ENCODE measurements around the gene KRT15. TPM values are rescaled to one million over a fixed set of nuclear protein-coding genes. Genes with fewer than 3 reads are reported as not detected.
A peak's percentile ranks its signal among the peaks of the same experiment; 100 is the strongest.

Gene KRT15
- total RNA-seq, 1 experiment from 2014 or later, result 0.55 TPM

DNA sequence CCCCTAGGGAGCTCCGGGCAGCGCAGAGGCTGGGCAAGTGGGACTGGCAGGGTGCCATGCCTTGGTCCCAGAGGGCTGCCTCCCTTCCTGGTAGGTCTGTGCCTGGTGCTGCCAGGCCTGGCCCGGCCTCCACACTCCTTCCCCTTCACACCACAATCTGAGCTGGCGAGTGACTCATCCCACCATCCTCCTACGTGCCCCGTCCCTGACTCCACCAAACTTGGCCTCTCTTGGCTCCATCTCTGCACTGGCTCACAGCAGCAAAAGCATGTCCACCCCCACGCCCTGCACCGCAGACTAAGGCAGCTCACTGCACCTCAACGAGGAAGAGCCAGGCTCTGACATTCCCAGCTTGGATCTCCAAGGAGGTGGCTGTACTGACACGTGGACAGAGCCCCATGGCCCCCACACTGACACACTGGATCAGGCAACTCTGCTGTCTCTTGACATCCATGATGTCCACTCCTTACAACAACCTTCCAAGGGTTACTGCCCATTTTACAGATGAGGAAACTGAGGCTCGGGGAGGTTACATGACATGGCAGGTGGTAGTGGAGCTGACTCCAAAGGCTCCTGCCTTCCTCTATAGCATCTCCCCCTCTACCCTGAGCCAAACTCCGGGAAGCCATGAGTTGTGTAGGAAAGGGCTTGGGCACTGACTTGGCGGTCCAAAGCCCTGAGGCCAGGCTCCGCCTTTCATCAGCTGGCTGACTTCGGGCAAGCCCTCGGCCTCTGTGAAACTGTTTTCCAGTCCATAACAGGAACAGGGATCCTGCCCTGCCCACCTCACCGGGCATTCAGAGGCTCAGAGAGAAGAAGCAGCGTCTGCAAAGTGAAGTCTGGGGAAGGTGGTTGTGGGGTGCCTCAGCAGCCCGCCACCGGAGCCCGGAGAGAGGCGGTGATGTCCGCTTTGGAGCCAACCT, 29.5 kb upstream of the KRT15 start:
- H3K36me3 Mint-ChIP-seq, result peaks cover 3% of the 10 kb centered on the region
- peaks cover 26% of the 10 kb centered on the region for H3K4me1 Mint-ChIP-seq
- peaks cover 9% of the 10 kb centered on the region for H3K9me3 Mint-ChIP-seq
- ATAC-seq (no peak), DNase-seq (ENCODE audit: low spot score) (peak; percentile 23)
- peaks cover 5% of the 10 kb centered on the region for H3K27me3 Mint-ChIP-seq (ENCODE audit: low read depth)
- TF ChIP-seq E2F5 (CRISPR knock-in tag; IDR thresholded peaks at IDR 0.05), result 0 out of 2 replicates have a peak, but pooled peaks have one; percentile 9
- no peak for TF ChIP-seq E2F4 (CRISPR knock-in tag; IDR thresholded peaks at IDR 0.05; ENCODE audit: borderline replicate concordance, low read depth)
- 0 out of 2 replicates have a peak, but pooled peaks have one; percentile 36 for TF ChIP-seq ZNF263 (CRISPR knock-in tag; IDR thresholded peaks at IDR 0.05; ENCODE audit: low read depth)
- POLR2A ChIA-PET, result interaction anchor here (1.1 to 2.6 kb wide), 4 partner anchors 10 to 98 kb away, joined by 3 to 22 read pairs (median 4); partner anchors contain the start of gene KRT19
- H3K27ac Mint-ChIP-seq, result no peak overlapping the region
- peak overlapping the region; percentile 47; the same call in 1 of the 2 replicates for H3K4me3 Mint-ChIP-seq
- CTCF ChIA-PET, result interaction anchor here (0.6 to 9.6 kb wide), 104 partner anchors 8 to 933 kb away, joined by 3 to 380 read pairs (median 7); partner anchors contain the start of genes CAVIN1, EIF1, JUP and KRT13

GRCh38 chr17:41547378-41547841, 28.7 kb upstream of the KRT15 start:
- CTCF ChIA-PET, result interaction anchor here (2.1 to 9.6 kb wide), 10 partner anchors 12 to 691 kb away, joined by 13 to 380 read pairs (median 119); partner anchors contain the start of genes KRT13, KRT15, KRT19 and KRT36
- DNase-seq (ENCODE audit: low spot score) (no peak), ATAC-seq (no peak)
- TF ChIP-seq RELA (CRISPR knock-in tag; IDR thresholded peaks at IDR 0.05; ENCODE audit: borderline replicate concordance) (no peak), ETV6 (CRISPR knock-in tag; IDR thresholded peaks at IDR 0.05) (no peak), OVOL2 (CRISPR knock-in tag; IDR thresholded peaks at IDR 0.05; ENCODE audit: borderline replicate concordance) (no peak), MAX (CRISPR knock-in tag; IDR thresholded peaks at IDR 0.05) (no peak)
- TF ChIP-seq, protein P1, sequence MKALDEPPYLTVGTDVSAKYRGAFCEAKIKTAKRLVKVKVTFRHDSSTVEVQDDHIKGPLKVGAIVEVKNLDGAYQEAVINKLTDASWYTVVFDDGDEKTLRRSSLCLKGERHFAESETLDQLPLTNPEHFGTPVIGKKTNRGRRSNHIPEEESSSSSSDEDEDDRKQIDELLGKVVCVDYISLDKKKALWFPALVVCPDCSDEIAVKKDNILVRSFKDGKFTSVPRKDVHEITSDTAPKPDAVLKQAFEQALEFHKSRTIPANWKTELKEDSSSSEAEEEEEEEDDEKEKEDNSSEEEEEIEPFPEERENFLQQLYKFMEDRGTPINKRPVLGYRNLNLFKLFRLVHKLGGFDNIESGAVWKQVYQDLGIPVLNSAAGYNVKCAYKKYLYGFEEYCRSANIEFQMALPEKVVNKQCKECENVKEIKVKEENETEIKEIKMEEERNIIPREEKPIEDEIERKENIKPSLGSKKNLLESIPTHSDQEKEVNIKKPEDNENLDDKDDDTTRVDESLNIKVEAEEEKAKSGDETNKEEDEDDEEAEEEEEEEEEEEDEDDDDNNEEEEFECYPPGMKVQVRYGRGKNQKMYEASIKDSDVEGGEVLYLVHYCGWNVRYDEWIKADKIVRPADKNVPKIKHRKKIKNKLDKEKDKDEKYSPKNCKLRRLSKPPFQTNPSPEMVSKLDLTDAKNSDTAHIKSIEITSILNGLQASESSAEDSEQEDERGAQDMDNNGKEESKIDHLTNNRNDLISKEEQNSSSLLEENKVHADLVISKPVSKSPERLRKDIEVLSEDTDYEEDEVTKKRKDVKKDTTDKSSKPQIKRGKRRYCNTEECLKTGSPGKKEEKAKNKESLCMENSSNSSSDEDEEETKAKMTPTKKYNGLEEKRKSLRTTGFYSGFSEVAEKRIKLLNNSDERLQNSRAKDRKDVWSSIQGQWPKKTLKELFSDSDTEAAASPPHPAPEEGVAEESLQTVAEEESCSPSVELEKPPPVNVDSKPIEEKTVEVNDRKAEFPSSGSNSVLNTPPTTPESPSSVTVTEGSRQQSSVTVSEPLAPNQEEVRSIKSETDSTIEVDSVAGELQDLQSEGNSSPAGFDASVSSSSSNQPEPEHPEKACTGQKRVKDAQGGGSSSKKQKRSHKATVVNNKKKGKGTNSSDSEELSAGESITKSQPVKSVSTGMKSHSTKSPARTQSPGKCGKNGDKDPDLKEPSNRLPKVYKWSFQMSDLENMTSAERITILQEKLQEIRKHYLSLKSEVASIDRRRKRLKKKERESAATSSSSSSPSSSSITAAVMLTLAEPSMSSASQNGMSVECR (CRISPR knock-in tag; IDR thresholded peaks at IDR 0.05; ENCODE audit: borderline replicate concordance), result no peak
- Mint-ChIP-seq H3K27me3 (ENCODE audit: low read depth) (peaks cover 5% of the 10 kb centered on the region), H3K4me1 (peaks cover 26% of the 10 kb centered on the region), H3K4me3 (no peak overlapping the region), H3K36me3 (peaks cover 3% of the 10 kb centered on the region), H3K9me3 (peaks cover 9% of the 10 kb centered on the region), H3K27ac (no peak overlapping the region)
- POLR2A ChIA-PET, result interaction anchor here (2.6 kb wide), 1 partner anchor 20 kb away, joined by 22 read pairs; the partner anchor contains the start of gene KRT19

DNA sequence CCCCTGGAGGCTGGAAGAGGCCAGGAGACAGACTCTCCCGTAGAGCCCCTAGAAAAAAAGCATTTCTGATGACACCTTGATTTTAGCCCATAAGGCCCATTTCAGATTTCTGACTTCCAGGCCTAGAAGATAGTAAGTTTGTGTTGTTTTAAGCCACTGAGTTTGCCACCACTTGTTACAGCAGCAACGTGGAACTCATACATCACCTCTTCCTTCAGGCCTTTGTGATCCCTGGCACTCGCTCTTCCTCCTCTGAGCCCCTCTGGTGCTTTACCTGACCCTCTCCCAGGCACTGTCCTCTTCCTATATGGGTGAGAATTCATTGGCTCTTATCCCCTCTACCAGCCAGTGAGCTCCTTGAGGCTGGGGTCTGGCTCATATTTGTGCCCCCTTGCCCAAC, 28.1 kb upstream of the KRT15 start:
- ChIA-PET POLR2A (no interaction called here), CTCF (interaction anchor here (4.4 to 9.6 kb wide), 5 partner anchors 11 to 129 kb away, joined by 63 to 380 read pairs (median 160); partner anchors contain the start of gene KRT36)
- ATAC-seq, result no peak
- Mint-ChIP-seq H3K36me3 (peaks cover 3% of the 10 kb centered on the region), H3K27me3 (ENCODE audit: low read depth) (peaks cover 5% of the 10 kb centered on the region), H3K4me3 (no peak overlapping the region), H3K27ac (no peak overlapping the region), H3K9me3 (peaks cover 9% of the 10 kb centered on the region), H3K4me1 (peaks cover 26% of the 10 kb centered on the region)
- no peak for DNase-seq (ENCODE audit: low spot score)
- no peak for TF ChIP-seq NFATC4 (CRISPR knock-in tag; IDR thresholded peaks at IDR 0.05)
- TF ChIP-seq, protein P2, sequence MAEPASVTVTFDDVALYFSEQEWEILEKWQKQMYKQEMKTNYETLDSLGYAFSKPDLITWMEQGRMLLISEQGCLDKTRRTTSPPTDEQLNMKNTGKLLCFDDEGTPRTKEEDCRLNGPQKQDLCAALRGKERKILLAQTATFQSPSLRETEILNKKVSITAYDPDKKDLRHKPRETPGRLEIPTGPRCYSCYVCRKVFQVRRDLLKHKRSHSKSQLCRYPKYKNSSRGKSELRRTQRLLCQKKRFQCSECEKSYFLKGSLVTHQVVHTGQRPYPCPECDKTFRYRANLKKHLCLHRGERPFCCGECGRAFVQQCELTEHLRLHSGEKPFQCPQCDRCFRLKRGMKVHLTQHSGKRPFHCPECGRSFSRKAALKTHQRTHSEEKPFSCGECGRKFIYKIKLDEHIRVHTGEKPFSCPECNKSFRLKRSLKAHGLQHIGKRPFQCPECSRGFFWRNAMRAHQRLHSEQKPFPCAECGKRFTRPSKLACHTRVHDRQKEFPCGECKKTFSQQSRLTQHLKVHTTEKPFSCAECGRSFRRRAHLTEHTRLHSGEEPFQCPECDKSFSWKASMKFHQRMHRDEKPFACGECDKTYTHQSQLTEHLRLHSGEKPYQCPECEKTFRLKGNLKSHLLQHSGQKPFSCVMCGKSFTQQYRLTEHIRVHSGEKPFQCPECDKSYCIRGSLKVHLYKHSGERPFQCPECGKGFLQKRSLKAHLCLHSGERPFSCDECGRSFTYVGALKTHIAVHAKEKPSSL (CRISPR knock-in tag; conservative IDR thresholded peaks at IDR 0.05), result no peak
- TF ChIP-seq, protein P3, sequence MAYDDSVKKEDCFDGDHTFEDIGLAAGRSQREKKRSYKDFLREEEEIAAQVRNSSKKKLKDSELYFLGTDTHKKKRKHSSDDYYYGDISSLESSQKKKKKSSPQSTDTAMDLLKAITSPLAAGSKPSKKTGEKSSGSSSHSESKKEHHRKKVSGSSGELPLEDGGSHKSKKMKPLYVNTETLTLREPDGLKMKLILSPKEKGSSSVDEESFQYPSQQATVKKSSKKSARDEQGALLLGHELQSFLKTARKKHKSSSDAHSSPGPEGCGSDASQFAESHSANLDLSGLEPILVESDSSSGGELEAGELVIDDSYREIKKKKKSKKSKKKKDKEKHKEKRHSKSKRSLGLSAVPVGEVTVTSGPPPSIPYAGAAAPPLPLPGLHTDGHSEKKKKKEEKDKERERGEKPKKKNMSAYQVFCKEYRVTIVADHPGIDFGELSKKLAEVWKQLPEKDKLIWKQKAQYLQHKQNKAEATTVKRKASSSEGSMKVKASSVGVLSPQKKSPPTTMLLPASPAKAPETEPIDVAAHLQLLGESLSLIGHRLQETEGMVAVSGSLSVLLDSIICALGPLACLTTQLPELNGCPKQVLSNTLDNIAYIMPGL (CRISPR knock-in tag; IDR thresholded peaks at IDR 0.05), result no peak
- TF ChIP-seq E2F4 (CRISPR knock-in tag; IDR thresholded peaks at IDR 0.05; ENCODE audit: borderline replicate concordance, low read depth), result no peak
- TF ChIP-seq CREM (CRISPR knock-in tag; IDR thresholded peaks at IDR 0.05), result no peak
- TF ChIP-seq ZNF219 (CRISPR knock-in tag; IDR thresholded peaks at IDR 0.05; ENCODE audit: borderline replicate concordance), result no peak
- TF ChIP-seq ZBTB43 (CRISPR knock-in tag; IDR thresholded peaks at IDR 0.05), result no peak

All from WTC11 (cell line).